Activated T-helper 9 cell treated with anti-CD3 and anti-CD28 coated beads, Interleukin-2, amount 50 U/mL, for 16 hours (primary cell): ENCODE measurements around the gene CATSPER1.

Experiments used
- DNase-seq: peaks from one replicate; pipeline ENCODE4 v3.0.0-alpha.2; 2020; ENCODE audit warnings: low read depth

CATSPER1 gene

DNA sequence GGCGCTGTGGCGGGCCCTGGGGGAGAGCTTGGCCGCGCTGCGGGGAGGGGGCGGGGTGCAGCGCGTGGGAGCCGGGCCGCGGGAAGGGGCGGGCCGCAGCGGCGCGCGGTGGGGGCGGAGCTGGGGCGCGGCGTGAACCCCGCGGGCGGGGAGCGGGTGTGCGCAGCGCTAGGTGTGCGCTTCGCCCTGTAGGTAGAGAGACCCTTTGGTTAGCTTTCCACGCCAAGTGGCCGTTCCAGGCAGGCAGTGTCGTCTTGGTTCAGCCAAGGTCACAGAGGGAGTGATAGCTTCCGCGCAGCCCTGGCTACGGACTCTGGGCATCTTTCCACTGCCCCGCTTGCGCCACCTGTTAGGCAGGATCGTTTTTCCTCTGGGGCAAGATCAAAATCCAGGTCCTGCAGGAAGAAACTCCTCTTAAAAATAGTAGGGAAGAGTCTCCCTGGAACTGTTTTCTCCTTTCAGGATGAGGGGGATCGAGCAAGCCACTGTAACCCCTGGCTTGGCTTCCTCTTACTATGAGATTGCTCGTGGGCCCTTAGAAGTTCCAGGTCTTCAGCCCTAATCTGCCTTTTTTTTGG, 23.5 kb downstream of the CATSPER1 start:
- no peak for DNase-seq

DNA sequence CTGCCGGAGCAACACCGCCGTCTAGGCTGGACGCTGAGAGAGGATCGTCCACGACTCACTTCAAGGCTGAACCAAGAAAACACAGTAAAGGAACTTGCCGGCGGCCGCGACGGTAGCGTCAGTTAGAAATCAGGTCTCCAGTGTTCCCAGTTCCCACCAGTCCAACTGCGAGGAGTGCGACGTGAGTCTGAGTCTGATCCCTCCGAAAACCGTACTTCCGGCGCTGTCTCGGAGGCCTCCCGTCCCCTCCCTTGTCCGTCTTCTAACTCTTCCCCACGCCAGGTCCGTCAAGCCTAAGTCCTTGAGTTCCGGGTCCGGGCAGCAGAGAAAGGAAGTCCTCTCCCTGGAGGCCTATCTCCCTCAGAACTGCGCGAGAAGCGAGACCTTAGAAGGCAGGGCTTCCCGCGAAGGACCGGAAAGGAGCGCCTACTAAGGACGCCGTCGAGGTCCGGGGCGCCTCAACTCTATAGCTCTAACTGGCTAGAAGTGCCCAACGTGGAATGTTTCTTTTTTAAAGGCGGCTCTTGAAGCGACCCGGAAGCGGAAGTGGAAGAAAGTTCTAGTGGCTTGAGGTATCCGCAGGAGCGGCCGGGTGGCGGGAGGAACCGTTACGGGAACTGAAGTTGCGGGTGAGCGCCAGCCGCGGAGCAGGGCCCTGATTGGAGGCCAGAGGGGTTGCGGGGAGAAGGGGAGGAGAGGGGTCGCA, 24.2 kb downstream of the CATSPER1 start, which contains the start of the genes BANF1 and EIF1AD:
BANF1 (plus strand) TSS at position 562 of the 706 bp plus-strand sequence. CDS start 748 bp downstream, outside the sequence.
EIF1AD (minus strand) TSS at position 216 of the 706 bp plus-strand sequence. CDS start 1,768 bp downstream, outside the sequence.
- peak; percentile 84 for DNase-seq

- no peak for DNase-seq
These were observed 29.0 kb downstream of the CATSPER1 start for GRCh38 chr11:65997286-65997685.

DNA sequence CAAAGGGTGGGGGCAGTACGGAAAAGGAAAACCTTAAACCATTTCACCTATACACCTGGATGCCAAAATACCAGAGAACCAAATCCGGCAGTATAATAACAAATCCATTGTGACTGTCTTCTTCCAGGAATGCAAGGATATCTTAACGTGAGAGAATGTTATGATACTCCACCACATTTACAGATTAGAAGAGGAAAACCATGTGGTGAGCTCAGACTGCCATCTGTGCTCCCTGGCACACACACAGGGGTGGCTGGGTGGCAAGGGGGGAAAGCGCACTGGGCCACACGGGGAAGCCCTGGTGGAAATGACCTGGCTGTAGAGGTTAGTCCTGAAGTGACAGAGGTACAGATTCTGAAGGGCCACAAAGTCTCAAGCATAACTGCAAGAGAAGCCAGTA, 34.2 kb downstream of the CATSPER1 start:
- DNase-seq = no peak

DNA sequence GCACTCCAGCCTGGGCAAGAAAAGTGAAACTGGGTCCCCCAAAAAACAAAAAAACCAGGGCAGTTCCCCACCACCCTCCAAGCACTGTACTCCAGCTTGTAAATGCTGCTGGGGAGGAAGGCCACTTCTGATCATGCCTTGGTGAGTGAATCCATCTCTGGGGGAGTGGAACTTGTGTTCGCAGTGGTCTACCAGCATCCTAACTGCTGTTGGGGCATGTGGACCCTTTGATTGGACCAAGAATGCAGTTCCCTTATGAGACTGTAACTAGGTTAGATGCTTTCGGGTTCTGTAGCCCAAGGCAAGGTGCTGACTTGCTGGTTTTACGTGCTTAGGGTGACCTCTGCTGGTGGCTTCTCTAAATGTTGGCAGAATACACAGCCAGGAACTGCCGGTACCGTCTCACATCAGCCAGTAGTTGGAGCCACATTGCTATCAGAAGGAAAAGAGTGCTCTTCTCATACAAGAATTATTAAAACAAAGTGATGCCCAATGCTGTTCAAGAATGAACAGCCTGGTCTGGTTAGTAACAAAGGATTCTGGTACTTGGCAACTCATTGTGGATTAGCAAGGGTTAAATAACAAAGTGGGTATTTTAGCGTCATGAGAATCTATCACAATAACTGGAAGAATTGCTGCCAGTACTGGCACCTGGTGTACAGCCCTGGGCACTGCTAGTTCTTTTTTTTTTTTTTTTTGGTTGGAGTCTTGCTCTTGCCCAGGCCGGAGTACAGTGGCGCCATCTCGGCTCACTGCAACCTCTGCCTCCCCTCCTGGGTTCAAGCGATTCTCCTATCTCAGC, 37.3 kb downstream of the CATSPER1 start:
- DNase-seq = peak; percentile 77

DNA sequence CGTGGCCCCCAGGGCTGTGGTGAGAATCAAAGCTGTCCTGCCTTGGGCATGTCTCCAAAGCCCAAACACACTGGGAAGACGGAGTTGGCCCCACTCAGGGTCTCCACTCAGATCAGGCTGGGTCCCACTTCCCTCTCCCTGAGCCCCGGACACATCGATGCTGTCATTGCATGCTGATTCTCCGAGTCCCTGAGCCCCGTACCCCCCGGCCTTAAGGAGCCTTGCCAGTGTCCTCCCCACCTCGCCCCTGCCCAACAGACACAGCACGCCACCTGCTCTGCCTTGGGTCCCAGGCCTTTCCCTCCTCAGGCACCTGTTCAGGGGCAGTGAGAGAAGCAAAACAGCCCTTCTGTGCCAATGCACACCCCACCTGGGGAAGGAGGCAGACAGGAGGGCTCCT, 38.9 kb downstream of the CATSPER1 start:
- DNase-seq = no peak

DNA sequence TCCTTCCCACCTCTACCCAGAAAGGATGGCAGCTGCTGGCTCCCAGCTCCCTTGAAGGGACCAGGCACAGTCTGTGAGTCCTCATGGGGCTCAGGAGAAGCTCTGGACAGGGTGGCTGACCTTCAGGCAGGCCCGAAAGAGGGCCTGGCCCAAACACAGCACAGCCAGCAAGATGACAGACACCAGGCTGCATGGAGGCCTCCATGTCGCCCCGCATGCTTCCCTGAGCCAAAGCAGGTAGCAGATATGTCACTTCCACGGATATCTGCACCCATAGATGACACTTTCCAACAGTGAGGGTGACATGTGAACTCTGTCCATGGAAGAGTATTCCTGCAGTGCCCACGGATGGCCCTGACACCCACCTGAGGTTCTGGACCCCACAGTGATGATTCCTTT, 42.7 kb downstream of the CATSPER1 start:
- DNase-seq = no peak

GRCh38 chr11:65982824-65983588, 43.3 kb downstream of the CATSPER1 start:
- DNase-seq = no peak

- no peak for DNase-seq
These were observed 44.1 kb downstream of the CATSPER1 start for GRCh38 chr11:65981972-65982823.

DNA sequence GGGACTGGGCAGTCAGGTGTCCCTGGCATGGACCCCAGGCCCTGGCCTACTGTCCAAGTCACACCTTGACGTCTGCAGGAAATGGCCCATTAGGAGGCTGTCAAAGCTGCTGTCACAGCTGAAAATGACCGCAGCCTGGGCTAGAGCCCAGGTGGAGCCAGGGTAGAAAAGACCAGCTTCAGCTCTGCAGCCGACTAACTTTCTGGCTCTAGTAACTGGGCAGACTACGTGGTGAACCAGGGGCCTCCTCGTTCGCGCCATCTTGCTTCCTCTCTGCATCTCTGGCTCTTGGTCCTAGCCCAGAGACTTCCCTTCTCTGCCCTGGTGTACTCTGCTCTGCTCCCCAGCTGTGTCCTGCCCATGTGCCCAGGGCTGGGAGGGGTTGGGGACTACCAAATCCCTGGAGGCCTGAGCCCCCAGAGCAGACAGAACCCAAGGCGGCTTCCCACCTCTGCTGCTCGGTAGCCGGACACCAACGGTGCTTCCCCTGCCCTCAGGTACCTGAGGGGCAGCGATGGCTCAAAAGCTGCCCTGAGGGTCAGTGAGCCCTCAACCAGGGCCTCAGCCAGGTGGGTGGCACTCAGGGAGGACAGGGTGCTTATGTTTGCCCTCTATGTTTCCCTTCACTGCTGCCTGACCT, 45.1 kb downstream of the CATSPER1 start:
- no peak for DNase-seq

GRCh38 chr11:65979261-65979759, 47.0 kb downstream of the CATSPER1 start:
- DNase-seq = no peak

DNA sequence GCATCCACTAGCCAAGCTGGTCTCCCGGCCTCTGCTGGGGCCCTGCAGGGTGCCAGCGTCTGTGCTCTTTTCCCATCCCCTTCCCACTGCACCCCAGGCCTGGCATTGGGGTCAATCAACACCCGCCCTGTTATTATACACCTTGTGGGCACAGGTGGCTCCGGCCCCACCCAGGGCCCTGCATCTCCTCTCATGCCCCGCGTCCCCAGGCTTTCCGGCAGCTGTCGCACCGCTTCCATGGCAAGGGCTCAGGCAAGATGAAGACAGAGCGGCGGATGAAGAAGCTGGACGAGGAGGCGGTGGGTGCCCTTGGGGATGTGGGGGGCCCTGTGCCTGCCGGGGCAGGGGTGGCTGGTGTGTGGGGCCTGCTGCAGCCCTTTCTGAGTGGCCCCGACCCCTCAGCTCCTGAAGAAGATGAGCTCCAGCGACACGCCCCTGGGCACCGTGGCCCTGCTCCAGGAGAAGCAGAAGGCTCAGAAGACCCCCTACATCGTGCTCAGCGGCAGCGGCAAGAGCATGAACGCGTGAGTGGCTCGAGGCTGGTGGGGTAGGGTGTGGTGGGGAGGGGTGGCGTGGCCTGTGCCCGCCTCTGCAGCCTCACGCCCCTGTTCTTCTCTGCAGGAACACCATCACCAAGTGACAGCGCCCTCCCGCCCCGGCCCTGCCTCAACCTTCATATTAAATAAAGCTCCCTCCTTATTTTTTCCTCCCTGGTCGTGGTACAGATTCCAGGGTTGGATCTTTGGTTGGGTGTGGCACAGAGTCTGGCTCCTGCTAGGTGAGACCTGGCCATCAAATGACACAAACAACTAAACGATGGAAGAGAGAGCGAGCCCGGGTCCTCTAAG, 47.7 kb downstream of the CATSPER1 start:
- DNase-seq = no peak

DNA sequence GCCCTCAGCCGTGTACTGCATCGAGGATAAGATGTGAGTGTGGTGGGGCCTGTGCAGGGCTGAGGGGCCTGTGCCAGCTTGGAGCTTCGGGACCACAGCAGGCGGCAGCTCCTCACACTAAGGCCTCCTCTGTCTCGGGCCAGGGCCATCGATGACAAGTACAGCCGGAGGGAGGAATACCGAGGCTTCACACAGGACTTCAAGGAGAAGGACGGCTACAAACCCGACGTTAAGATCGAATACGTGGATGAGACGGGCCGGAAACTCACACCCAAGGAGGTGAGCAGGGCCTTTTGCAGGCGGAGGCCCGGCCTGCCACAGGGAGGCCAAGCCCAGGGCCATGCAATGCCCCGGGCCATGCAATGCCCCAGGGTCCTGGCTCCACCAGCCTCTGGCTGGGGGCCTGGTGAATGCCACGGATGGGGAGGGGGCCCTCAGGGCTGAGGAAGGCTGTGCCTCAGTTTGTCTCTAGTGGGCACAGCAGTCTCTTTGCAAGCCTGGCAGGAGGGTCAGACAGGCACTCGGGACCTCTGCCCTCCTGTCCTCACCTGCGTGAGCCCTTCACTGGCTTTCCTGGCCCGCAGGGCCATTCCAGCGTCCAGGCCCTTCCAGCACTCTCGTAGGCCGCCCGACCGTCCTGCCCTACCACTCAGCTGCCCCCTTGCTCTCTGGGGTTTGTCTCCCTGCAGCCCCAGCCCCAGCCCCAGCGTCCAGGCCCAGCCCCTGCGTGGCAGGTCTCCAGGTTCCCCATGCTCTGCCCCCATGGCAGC, 48.5 kb downstream of the CATSPER1 start:
- no peak for DNase-seq

DNA sequence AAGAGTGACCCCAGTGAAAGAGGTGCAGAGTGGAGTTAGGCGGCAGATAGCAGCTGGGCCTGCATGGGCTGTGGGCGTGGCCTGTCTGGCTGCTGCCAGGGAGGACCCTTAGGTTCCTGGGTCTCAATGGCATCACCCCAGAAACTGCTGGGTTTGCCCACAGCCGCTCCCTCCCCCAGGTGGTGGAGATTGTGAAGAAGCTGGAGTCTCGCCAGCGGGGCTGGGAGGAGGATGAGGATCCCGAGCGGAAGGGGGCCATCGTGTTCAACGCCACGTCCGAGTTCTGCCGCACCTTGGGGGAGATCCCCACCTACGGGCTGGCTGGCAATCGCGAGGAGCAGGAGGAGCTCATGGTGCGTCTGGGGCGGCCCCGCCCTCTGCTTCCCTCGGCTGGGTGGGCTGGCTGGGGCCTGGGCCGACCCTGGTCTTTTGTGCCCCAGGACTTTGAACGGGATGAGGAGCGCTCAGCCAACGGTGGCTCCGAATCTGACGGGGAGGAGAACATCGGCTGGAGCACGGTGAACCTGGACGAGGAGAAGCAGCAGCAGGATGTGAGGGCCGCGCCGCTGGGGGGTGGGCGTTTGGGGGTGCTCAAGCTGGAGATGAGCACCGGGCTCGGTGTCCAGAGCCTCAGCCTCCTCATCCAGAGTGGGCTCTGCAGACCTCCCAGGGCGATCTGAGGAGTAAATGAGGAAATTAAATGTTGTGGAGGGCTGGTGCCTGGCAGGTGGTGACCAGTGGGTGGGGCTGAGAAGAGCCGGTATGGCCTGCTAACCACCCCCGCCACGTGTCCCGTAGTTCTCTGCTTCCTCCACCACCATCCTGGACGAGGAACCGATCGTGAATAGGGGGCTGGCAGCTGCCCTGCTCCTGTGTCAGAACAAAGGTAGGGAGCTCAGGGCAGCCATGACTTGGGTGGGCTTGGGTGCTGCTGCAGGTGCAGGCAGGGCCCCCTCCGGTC, 49.8 kb downstream of the CATSPER1 start:
- DNase-seq = no peak

GRCh38 chr11:65975771-65976170, 50.5 kb downstream of the CATSPER1 start:
- no peak for DNase-seq

DNA sequence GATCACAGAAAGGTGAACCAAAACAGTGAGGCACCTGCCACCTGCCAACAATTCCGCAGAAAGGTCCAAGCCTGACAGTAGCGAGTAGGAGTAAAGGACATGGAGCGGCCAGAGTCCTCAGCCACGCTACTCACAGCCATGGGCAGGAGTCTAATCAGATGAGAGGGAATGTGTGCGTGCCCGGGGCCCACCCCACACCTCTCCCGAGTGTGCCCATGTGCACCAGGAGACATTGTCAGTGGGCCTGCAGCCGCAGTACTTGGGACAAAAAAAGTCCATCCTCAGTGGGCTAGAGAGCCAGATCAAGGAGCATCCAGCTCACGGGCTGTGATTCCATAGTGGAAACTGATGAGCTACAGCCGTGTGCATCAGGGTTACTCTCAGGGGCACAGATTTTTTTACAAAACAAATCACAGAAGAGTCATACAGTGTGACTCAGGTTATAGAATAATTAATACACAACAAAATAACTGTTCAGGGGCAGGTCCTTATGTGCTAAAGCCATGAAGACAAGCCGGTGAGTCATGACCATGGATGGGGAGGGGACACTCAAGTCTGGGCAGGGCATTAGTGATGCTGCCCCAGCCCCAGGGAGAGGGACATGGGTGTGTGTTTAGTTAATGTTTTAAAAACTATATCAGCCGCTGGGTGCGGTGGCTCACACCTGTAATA, 52.7 kb downstream of the CATSPER1 start:
- no peak for DNase-seq

DNA sequence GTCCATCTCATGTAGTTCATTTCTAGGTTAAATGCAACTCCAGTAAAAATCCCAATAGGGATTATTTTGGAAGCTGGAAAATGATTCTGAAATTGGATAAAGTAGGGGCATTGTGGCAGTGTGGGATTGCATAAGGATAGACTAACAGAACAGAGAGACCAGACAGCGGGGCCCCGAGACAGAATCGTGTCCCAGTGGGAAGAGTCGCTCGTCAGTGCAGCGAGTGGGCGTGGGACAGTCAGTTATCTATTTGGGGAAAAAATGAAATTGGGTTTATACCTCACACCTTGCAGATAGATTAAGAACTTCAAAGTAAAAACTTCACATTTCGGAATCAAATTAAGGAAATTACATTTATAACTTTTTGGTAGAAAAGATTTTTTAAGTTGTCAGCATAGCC, 54.2 kb downstream of the CATSPER1 start:
- no peak for DNase-seq
